GM19023 (cell line): ENCODE measurements around the gene CCDC152.
A peak's percentile ranks its signal among the peaks of the same experiment; 100 is the strongest.
"Not testable (repeated sequence)": the region's sequence is repeated elsewhere in the genome, so short reads cannot be mapped to it uniquely, and the experiment has no call there.

Experiments used
- ATAC-seq: cut with Tn5 transposase; IDR thresholded peaks from one replicate; pipeline ENCODE4 v1.9.1; 2021; ENCODE audit warnings: mild to moderate bottlenecking, moderate library complexity; ENCODE audit not compliant: unreplicated experiment

The CCDC152 gene

GRCh38 chr5:42811591-42812446 lies 55.2 kb downstream of the CCDC152 start, which contains the start of gene SELENOP:
Gene SELENOP, minus strand, starts transcription at chr5:42811892. Its CDS starts 3,539 bp downstream, at chr5:42808353.
- peak; percentile 66 for ATAC-seq

GRCh38 chr5:42812620-42813019 lies 56.0 kb downstream of the CCDC152 start:
- ATAC-seq, result no peak

GRCh38 chr5:42813533-42813932 lies 56.9 kb downstream of the CCDC152 start:
- ATAC-seq, result no peak

DNA sequence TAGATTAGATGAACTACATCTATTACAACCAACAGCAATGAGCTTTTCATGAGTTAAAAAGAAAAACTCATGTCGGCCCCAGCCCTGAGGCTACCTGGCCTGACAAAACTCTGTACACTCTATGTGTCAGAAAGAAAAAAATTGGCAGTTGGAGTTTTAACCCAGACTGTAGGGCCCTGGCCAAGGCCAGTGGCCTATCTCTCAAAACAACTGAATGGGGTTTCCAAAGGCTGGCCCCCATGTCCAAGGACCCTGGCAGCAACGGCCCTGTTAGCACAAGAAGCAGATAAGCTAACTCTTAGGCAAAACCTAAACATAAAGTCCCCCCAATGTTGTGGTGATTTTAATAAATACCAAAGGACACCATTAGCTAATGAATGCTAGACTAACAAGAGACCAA lies 59.9 kb downstream of the CCDC152 start:
- ATAC-seq, result not testable (repeated sequence)

DNA sequence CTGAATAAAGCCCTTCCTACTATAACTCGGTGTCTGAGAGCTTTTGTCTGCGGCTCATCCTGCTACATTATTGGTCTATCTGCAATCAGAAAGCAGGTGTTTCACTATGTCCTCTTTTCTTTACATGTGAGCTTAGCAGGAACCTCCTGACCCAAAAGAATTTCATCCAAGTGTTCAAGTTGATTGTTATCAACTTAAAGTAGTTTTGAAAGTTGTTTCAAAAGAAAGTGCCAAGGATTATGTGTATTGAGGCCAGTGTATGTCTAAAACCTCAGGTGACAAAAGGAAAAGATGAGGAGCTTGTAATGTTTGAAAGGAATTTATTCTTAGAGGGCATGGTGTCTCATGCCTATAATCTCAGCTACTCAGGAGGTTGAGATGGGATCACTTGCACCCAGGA lies 63.1 kb downstream of the CCDC152 start:
- no peak for ATAC-seq

DNA sequence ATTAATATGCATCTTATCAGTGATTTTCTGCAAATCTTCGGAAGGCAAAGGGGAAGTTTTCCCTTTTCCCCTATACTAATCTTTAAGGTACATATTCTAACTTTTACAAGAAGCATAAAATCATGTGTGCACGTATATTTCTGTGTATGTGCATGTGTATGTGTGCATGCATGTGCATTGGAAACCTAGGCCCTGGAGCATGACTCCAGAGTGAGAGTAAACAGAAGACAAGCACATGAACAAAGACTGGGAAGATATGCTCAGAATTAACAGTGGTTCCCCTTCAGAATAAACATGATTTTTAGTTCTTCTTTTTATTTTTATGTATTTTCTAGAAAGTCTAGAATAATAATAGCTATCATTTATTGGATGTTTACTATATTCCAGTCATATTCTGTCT lies 65.9 kb downstream of the CCDC152 start:
- ATAC-seq, result no peak

DNA sequence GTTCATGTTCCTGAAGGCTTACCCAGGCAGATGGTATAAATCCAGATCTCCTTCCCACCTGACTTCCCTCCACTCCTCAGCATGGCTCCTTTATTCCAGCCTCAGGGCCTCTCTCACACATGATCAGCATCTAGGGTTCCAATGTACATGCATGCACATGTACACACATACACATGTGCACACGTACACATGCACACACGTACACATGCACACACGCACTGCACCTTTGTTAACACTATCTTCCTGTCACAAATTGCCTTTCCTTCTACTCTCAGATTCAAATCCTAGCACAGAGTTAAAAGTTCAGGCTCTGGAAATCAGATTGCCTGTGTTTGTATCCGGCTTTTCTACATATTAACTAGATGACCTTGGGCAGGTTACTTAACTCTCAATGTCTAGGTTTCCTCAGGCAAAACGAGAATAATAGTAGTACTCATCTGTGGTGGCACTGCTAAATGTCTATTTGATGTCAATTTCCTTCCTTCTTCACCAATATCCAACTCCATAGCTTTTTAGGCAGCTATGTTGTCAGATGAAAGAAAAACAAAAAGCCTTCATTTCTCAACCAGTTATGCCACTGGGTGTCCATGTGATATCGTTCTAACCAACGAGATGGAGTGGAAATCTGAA lies 67.8 kb downstream of the CCDC152 start:
- no peak for ATAC-seq

GRCh38 chr5:42825422-42826148 lies 69.0 kb downstream of the CCDC152 start:
- ATAC-seq, result no peak

DNA sequence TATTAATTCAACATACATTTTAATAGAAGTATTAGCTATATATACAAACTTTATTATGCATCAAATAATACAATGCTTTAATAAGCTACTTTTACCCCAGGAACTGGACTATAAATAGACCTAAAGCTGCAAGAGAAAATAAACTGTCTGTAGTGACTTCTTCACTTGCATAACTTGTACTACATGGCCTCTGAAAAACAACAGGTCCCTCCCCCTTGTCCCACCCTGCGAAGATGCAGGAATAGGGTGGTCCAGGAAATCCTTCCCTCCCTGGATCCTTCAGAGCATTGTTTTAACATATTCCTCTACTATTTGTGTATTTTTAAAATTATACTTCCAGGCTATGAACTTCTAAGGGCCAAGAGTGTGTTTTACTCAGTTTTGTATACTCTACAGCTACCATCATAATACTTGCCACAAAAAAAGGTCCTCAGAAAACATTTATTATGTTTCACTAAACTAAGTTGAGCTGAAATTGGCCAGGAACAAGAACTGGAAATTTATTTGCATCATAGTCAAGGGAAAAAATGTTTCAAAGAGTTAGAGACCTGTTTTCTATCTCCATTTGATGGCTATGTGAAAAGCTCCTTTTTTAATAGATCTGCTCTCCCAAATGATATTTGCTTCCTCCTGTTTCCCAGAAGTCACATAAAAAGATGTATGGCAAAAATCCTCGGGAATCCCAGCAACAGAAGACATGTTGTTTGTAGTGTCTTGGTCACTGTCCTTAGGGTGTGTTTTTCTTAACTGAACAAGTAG lies 70.3 kb downstream of the CCDC152 start:
- ATAC-seq, result no peak

- ATAC-seq, result no peak
These were observed 72.1 kb downstream of the CCDC152 start for GRCh38 chr5:42828671-42829070.

- ATAC-seq, result no peak
These were observed 74.3 kb downstream of the CCDC152 start for GRCh38 chr5:42830924-42831323.

DNA sequence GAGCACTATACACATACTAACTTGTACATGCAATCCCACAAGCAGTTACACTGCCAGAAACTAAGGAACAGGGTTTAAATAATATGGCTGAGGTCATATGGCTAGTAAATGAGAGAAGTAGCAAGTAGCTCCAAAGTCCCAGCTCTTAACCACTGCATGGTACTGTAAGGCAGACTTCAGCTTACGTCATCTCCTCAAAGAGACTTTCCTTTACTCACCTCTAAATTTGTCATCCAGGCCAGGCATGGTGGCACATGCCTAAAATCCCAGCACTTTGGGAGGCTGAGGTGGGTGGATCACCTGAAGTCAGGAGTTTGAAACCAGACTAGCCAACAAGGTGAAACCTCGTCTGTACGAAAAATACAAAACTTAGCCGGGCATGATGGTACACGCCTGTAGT lies 75.4 kb downstream of the CCDC152 start:
- ATAC-seq, result no peak

- ATAC-seq, result no peak
These were observed 79.6 kb downstream of the CCDC152 start for GRCh38 chr5:42836070-42836769.

GRCh38 chr5:42837601-42838000 lies 81.0 kb downstream of the CCDC152 start:
- ATAC-seq, result no peak

DNA sequence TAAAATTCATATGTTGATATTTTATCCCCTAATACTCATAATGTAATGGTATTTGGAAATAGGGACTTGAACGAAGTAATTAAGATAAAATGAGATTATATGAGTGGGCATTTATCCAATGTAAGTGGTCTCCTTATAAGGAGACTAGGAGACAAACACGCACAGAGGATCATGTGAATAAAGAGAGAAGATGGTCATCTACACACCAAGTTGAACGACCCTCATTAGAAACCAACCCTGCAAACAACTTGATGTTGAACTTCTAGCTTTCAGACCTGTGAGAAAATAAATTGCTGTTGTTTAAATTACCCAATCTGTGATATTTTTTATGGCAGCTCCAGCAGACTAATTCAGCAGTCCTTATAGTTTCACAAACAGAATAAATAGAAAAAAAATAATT lies 82.6 kb downstream of the CCDC152 start:
- no peak for ATAC-seq

DNA sequence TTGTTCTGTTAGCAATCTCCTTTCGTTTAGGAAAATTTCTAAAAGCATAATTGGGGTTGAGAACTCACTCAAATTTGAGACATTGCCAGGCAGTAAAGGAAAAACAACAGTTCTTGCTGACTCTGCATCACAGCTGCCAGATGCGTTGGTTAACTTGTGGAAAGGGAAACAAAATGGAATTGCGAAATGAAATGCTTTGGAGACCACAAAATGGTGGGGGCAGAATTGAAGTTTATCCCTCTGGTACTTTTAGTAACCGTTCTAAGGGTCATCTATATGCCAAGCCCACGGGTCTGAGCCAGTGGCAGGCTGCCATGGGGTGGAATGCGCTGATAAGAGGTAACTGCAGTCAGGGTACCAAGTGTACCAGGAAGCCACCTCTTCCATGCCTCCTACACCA lies 83.7 kb downstream of the CCDC152 start:
- no peak for ATAC-seq

DNA sequence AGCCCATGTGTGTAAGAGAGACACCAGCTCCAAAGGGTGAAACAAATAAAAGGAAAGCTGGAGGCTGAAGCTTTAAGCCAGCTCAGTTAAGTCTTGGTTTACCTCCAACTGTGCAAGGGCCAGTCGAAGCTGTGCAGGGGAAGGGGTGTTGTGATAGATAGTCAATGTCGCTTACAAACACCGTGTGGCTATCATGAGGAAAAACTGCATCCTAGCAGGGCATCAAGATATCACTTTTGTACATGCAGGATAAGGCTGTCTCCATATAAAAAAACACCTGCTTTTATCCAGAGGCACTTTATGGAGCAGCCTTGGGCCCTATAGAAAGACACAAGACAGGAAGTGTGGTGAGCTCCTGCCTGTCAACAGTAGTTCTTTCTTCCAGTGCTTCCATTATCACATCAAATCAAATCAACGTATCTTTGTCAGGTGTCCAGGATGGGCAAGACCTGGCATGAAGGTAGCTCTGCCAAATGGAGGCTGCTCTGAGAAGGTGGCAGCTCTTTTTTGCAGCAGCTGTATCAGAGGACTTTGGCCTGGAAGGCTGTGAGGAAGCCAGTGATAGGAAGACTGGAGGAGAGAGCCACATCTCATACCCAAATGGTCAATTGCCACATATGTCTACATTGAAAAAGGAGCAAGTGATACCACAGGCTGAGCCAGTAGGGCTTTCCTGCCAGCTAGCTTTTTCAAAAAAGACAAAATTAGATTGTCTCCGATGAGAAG lies 84.4 kb downstream of the CCDC152 start:
- no peak for ATAC-seq

- ATAC-seq, result no peak
These were observed 86.5 kb downstream of the CCDC152 start for GRCh38 chr5:42842921-42843641.

- ATAC-seq, result no peak
These were observed 87.2 kb downstream of the CCDC152 start for GRCh38 chr5:42843675-42844292.
